Esophagus squamous epithelium (tissue), 5 donors: Measurements from ENCODE around the gene CLEC11A. TPM values are rescaled to one million over a fixed set of nuclear protein-coding genes. Genes with fewer than 3 reads are reported as not detected.

Experiments used
- DNase-seq: peaks from one replicate; lab custom pipeline; 2025; lab: John Stamatoyannopoulos, UW
- H3K27ac ChIP-seq, 4 donors: fragments of 200-600 bp; sonication (generic); one replicate each; pipeline ENCODE4 v1.5.1; 2016 to 2019; ENCODE audit warnings: mild to moderate bottlenecking in 1 of 4
- H3K27me3 ChIP-seq, 4 donors: fragments of 200-600 bp; sonication (generic); 1 replicate in 3 of 4; 2 replicates in 1 of 4; pipeline versions ENCODE4 v1.5.1 to v1.6.0; 2017 to 2021; ENCODE audit warnings: antibody characterized with exemption in 1 of 4
- H3K36me3 ChIP-seq, 3 donors: fragments of 200-600 bp; sonication (generic); one replicate each; pipeline ENCODE4 v1.5.1; 2016 to 2019
- H3K4me1 ChIP-seq, 3 donors: fragments of 200-600 bp; sonication (generic); one replicate each; pipeline ENCODE4 v1.5.1; 2017 to 2019
- H3K4me3 ChIP-seq, 4 donors: fragments of 200-600 bp; sonication (generic); 1 replicate in 3 of 4; 2 replicates in 1 of 4; pipeline ENCODE4 v1.5.1; 2016 to 2019; ENCODE audit warnings: mild to moderate bottlenecking in 2 of 4, moderate library complexity in 1 of 4
- H3K9me3 ChIP-seq, 3 donors: fragments of 200-600 bp; sonication (generic); one replicate each; pipeline ENCODE4 v1.5.1; 2016 to 2019
- POLR2A ChIP-seq, 4 donors: fragments of 450-650 bp; IDR thresholded peaks; one replicate each; pipeline ENCODE4 v1.6.1; 2017; ENCODE audit warnings: antibody characterized with exemption in 4 of 4, mild to moderate bottlenecking in 4 of 4, moderate library complexity in 3 of 4
- WGBS, 2 donors: methylation state at CpG; one replicate each; pipeline ENCODE4 v1.1.5; 2018; 5-methylcytosine and 5-hydroxymethylcytosine counted together
- intact Hi-C: fragments of 100-400 bp; cut with DNase I; formaldehyde crosslinking; loops from one replicate; pipeline ENCODE4 v1.15.0; 2022
- total RNA-seq, 4 donors: library from RNA; depleted of rRNA; stranded (reverse); fragments of >200 nt; gene quantifications; one replicate each; pipeline ENCODE4 v1.1.0, GENCODE V29; 2016
- TF ChIP-seq, protein P1 (sequence below), 6 experiments: fragments of 450-650 bp in 4 of 6; fragments of 200-600 bp in 2 of 6; sonication (generic) in 2 of 6; IDR thresholded peaks; one replicate each; pipeline ENCODE4 v1.5.1; 2016 to 2019; ENCODE audit warnings: antibody characterized with exemption in 6 of 6, mild to moderate bottlenecking in 4 of 6, moderate library complexity in 4 of 6
- donor health status: DM: yes; HTN: yes; CAD: no.

CLEC11A gene
- total RNA-seq, 4 donors from 2014 or later: 0.80 to 11.1 (median 3.9) TPM

DNA sequence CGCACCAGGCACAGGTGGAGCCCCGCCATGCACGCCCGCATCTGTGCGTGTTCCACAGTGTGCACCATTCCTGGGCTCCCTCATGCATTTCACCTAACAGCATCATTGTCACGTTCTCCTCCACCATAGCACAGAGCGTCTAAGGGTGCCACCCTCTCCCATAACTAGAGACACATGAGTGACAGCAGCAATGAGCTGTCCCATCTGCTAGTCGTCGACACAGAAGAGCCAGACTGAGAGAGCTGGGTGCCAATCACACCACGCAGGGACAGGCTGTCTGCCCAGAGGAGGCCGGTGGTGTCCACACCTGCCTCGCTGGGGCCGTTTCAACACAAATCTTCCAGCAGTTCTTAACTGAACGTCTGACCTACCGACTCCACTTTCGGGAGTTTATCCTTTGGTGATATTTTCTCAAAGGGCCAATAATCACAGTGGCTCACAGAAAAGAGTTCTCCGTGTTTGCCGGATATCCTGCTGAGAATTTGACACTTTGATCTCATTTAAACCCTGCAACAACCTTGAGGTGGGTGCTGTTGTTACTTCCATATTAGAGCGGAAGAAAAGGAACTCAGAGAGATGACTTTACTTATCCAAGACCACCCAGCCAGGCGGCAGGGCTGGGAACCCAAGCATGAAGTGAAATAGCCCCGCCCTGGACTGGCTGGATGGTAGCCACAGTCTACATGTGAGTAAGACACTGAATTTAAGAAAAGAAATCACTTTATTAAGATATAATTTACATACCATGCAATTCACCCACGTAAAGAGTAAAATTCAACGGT, 16.2 kb downstream of the CLEC11A start:
- Histone ChIP-seq H3K4me1 (peaks cover 0 to 4% (median 0%) of the 10 kb centered on the region in 3 donors), H3K9me3 (no peaks in the 10 kb centered on the region), H3K36me3 (no peaks in the 10 kb centered on the region), H3K4me3 (no peak overlapping the region), H3K27me3 (peaks cover 0 to 92% (median 0%) of the 10 kb centered on the region in 4 donors), H3K27ac (no peak overlapping the region)
- intact Hi-C loops: no loop called here
- no peak for DNase-seq
- WGBS, 2 donors: 75 to 77% methylated on average over 12 to 20 of the region's 23 CpGs
- no peak for TF ChIP-seq POLR2A (IDR thresholded peaks at IDR 0.05)
- TF ChIP-seq, protein P1, sequence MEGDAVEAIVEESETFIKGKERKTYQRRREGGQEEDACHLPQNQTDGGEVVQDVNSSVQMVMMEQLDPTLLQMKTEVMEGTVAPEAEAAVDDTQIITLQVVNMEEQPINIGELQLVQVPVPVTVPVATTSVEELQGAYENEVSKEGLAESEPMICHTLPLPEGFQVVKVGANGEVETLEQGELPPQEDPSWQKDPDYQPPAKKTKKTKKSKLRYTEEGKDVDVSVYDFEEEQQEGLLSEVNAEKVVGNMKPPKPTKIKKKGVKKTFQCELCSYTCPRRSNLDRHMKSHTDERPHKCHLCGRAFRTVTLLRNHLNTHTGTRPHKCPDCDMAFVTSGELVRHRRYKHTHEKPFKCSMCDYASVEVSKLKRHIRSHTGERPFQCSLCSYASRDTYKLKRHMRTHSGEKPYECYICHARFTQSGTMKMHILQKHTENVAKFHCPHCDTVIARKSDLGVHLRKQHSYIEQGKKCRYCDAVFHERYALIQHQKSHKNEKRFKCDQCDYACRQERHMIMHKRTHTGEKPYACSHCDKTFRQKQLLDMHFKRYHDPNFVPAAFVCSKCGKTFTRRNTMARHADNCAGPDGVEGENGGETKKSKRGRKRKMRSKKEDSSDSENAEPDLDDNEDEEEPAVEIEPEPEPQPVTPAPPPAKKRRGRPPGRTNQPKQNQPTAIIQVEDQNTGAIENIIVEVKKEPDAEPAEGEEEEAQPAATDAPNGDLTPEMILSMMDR (IDR thresholded peaks at IDR 0.05): no peak

DNA sequence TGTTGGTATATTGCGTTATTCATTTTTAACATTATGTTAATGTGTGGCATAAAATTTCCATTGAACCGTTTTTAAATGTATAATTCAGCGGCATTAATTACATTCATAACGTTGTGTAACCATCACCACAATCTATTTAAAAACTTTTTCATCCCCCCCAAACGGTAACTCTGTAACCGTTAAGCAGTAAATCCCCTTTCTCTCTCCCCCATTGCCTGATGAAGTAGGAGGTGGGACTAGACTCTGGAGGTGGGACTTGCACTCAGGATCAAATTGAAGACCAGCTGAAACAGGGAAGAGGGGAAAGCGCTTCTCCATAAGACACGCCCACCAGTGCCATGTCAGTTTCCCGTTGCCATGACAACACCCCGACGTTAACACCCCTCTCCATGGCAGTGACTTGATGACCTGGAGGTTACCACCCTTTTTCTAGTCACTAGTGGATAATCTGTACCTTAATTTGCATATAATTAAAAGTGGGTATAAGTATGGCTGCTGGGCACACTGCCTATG, 16.8 kb downstream of the CLEC11A start:
- no peak for DNase-seq
- TF ChIP-seq, protein P1 (IDR thresholded peaks at IDR 0.05): no peak
- no peak for TF ChIP-seq POLR2A (IDR thresholded peaks at IDR 0.05)
- H3K4me1 ChIP-seq: peaks cover 0 to 4% (median 0%) of the 10 kb centered on the region in 3 donors
- intact Hi-C loops: no loop called here
- no peak overlapping the region for H3K27ac ChIP-seq
- no peaks in the 10 kb centered on the region for H3K9me3 ChIP-seq
- no peak overlapping the region for H3K4me3 ChIP-seq
- WGBS, 2 donors: 57 to 65% methylated on average over 11 of the region's 11 CpGs
- peaks cover 0 to 86% (median 0%) of the 10 kb centered on the region in 4 donors for H3K27me3 ChIP-seq
- H3K36me3 ChIP-seq: no peaks in the 10 kb centered on the region

DNA sequence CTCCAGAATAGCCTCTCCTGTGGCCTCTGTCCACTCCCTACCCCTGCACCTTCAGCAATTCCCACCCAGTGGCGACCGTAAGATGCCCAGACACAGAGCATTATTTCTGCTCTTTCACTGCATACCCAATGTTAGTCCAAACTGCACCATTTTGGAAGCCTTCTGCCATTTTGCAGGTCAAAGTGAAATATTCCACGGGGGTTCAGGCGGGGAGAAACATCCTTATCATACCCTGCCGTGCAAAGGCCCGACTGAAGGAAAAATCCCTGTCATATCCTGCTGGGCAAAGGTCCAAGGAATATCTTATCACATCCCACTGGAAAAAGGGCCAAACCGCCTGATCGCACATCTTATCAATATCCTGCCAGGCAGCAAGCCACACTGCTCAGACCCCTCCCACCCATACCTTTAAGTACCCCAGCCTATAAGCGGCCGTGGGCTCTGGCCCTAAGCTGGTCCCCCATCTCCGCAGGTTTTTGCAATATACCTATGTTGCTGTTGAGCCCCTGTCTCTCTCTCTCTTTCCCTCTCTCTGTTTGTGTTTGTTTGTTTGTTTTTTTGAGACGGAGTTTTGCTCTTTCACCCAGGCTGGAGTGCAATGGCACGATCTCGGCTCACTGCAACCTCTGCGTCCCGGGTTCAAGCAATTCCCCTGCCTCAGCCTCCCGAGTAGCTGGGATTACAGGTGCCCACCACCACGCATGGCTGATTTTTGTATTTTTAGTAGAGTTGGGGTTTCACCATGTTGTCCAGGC, 18.2 kb downstream of the CLEC11A start:
- Histone ChIP-seq H3K27me3 (peaks cover 0 to 72% (median 0%) of the 10 kb centered on the region in 4 donors), H3K36me3 (no peaks in the 10 kb centered on the region), H3K4me3 (no peak overlapping the region), H3K4me1 (peaks cover 0 to 4% (median 0%) of the 10 kb centered on the region in 3 donors), H3K9me3 (no peaks in the 10 kb centered on the region), H3K27ac (no peak overlapping the region)
- intact Hi-C loops: no loop called here
- TF ChIP-seq, protein P1 (IDR thresholded peaks at IDR 0.05): no peak
- no peak for TF ChIP-seq POLR2A (IDR thresholded peaks at IDR 0.05)
- no peak for DNase-seq
- WGBS, 2 donors: 61 to 63% methylated on average over 9 to 18 of the region's 18 CpGs

DNA sequence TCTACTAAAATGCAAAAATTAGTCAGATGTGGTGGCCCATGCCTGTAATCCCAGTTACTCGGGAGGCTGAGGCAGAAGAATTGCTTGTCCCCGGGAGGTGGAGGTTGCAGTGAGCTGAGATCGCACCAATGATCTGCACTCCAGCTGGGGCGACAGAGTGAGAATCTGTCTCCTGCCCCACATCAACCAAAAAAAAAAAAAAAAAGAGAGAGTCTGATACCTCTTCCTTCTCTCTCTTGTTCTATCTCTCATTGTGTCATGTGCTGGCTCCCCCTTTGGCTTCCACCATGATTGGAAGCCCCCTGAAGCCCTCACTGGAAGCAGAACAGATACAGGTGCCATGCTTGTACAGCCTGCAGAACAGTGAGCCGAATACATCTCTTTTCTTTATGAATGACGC, 20.4 kb downstream of the CLEC11A start:
- WGBS, 2 donors: 71 to 82% methylated on average over 6 of the region's 6 CpGs
- no peak overlapping the region for H3K4me3 ChIP-seq
- peaks cover 0 to 58% (median 0%) of the 10 kb centered on the region in 4 donors for H3K27me3 ChIP-seq
- no peak for DNase-seq
- no peaks in the 10 kb centered on the region for H3K36me3 ChIP-seq
- H3K27ac ChIP-seq: no peak overlapping the region
- no peaks in the 10 kb centered on the region for H3K9me3 ChIP-seq
- H3K4me1 ChIP-seq: peaks cover 0 to 4% (median 0%) of the 10 kb centered on the region in 3 donors
- TF ChIP-seq, protein P1 (IDR thresholded peaks at IDR 0.05): no peak
- no peak for TF ChIP-seq POLR2A (IDR thresholded peaks at IDR 0.05)
- intact Hi-C loops: no loop called here
